NCI-H2029 treated with DMSO at 0.1 percent for 48 hours (cell line): ENCODE data around the gene UVSSA.
"Not testable (repeated sequence)": the region's sequence is repeated elsewhere in the genome, so short reads cannot be mapped to it uniquely, and the experiment has no call there.

Source experiments
- DNase-seq: peaks from one replicate; lab custom pipeline; 2025; lab: John Stamatoyannopoulos, UW

UVSSA gene

GRCh38 chr4:1317177-1318045 is 29.6 kb upstream of the UVSSA start:
- no peak for DNase-seq

- DNase-seq, result no peak
Observed at GRCh38 chr4:1318046-1318375, 29.0 kb upstream of the UVSSA start.

GRCh38 chr4:1318488-1319213 is 28.4 kb upstream of the UVSSA start:
- no peak for DNase-seq

- DNase-seq, result no peak
Observed at GRCh38 chr4:1321486-1321885, 25.5 kb upstream of the UVSSA start.

GRCh38 chr4:1321946-1322650 is 24.9 kb upstream of the UVSSA start:
- no peak for DNase-seq

- DNase-seq, result no peak
Observed at GRCh38 chr4:1323280-1323634, 23.8 kb upstream of the UVSSA start.

- no peak for DNase-seq
Observed at GRCh38 chr4:1323635-1324442, 23.2 kb upstream of the UVSSA start.

GRCh38 chr4:1324443-1325175 is 22.4 kb upstream of the UVSSA start:
- not testable (repeated sequence) for DNase-seq

GRCh38 chr4:1325176-1325480 is 21.9 kb upstream of the UVSSA start:
- no peak for DNase-seq

- DNase-seq, result no peak
Observed at GRCh38 chr4:1325681-1326635, 21.1 kb upstream of the UVSSA start.

GRCh38 chr4:1326751-1327525 is 20.1 kb upstream of the UVSSA start:
- DNase-seq, result no peak

- DNase-seq, result no peak
Observed at GRCh38 chr4:1327526-1328266, 19.3 kb upstream of the UVSSA start.

GRCh38 chr4:1328267-1329155 is 18.5 kb upstream of the UVSSA start:
- DNase-seq, result no peak

GRCh38 chr4:1329408-1330371 is 17.3 kb upstream of the UVSSA start:
- no peak for DNase-seq

GRCh38 chr4:1330761-1331590 is 16.0 kb upstream of the UVSSA start:
- no peak for DNase-seq
